Vagina (tissue), 2 donors: ENCODE data around the gene TNIP2.

Experiments used
- POLR2A ChIP-seq, 2 donors: fragments of 450-650 bp; IDR thresholded peaks; one replicate each; pipeline ENCODE4 v1.6.1; 2017; ENCODE audit warnings: antibody characterized with exemption in 2 of 2, mild to moderate bottlenecking in 2 of 2, moderate library complexity in 2 of 2
- POLR2AphosphoS5 ChIP-seq, 2 donors: sonication (generic); formaldehyde crosslinking; IDR thresholded peaks; one replicate each; pipeline ENCODE4 v1.9.0; 2017; ENCODE audit warnings: antibody characterized with exemption in 2 of 2, mild to moderate bottlenecking in 2 of 2, low read depth in 1 of 2; ENCODE audit not compliant: insufficient read depth in 1 of 2
- TF ChIP-seq, protein P1 (sequence below), 3 experiments: fragments of 450-650 bp in 2 of 3; fragments of 200-600 bp in 1 of 3; sonication (generic) in 1 of 3; IDR thresholded peaks; one replicate each; pipeline ENCODE4 v1.5.1; 2017 to 2019; ENCODE audit warnings: antibody characterized with exemption in 3 of 3, mild to moderate bottlenecking in 2 of 3, moderate library complexity in 2 of 3

DNA sequence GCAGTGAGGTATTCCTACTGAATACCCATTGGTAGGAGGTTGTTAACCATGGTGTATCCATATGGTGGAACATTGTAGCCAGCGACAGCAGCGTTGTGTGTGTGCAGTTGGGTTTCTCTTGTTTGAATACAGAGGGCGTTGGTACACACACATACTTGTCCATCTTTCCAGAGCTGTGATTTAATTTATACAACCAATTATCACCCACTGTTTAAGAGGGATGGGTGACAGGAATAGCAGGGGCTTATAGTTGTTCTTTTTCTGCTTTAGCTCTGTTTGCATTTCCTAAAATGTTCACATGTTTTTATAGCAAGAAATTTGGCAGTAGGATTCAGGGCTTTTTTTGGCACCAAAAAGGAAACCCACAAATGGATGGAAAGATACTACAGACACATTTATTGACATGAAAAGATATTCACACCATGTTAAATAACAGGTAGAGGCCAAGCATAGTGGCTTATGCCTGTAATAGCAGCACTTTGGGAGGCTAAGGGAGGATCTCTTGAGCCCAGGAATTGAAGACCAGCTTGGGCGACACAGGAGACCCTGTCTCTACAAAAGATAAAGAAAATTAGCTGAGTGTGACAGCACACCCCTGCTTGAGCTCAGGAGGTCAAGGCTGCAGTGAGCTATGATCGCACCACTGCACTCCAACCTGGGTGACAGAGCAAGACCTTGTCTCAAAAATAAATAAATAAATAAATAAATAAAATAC lies 60.6 kb downstream of the TNIP2 start:
- TF ChIP-seq, protein P1, sequence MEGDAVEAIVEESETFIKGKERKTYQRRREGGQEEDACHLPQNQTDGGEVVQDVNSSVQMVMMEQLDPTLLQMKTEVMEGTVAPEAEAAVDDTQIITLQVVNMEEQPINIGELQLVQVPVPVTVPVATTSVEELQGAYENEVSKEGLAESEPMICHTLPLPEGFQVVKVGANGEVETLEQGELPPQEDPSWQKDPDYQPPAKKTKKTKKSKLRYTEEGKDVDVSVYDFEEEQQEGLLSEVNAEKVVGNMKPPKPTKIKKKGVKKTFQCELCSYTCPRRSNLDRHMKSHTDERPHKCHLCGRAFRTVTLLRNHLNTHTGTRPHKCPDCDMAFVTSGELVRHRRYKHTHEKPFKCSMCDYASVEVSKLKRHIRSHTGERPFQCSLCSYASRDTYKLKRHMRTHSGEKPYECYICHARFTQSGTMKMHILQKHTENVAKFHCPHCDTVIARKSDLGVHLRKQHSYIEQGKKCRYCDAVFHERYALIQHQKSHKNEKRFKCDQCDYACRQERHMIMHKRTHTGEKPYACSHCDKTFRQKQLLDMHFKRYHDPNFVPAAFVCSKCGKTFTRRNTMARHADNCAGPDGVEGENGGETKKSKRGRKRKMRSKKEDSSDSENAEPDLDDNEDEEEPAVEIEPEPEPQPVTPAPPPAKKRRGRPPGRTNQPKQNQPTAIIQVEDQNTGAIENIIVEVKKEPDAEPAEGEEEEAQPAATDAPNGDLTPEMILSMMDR (IDR thresholded peaks at IDR 0.05), result no peak
- TF ChIP-seq POLR2A (IDR thresholded peaks at IDR 0.05) (no peak), POLR2AphosphoS5 (IDR thresholded peaks at IDR 0.05; ENCODE audit: insufficient read depth in 1 of 2, low read depth in 1 of 2) (no peak)
